T-helper 2 cell treated with Interferon-gamma antibody and Interleukin-4, amounts not matched to agents 5 μg/mL and 100 μg/mL, for 36 hours (primary cell): ENCODE data around the gene MED16.
A peak's percentile ranks its signal among the peaks of the same experiment; 100 is the strongest.

ENCODE experiments used
- DNase-seq: peaks from one replicate; pipeline ENCODE4 v3.0.0; 2021; ENCODE audit warnings: low spot score
- H3K27ac Mint-ChIP-seq: one replicate; pipeline ENCODE4 v1.8.0; 2021; ENCODE audit warnings: mild to moderate bottlenecking, mixed read lengths
- H3K27me3 Mint-ChIP-seq: one replicate; pipeline ENCODE4 v1.8.0; 2021; ENCODE audit warnings: low read depth, mixed read lengths
- H3K36me3 Mint-ChIP-seq: one replicate; pipeline ENCODE4 v1.8.0; 2021; ENCODE audit warnings: low read depth, mixed read lengths
- H3K4me1 Mint-ChIP-seq: one replicate; pipeline ENCODE4 v1.8.0; 2021; ENCODE audit warnings: low read depth, mixed read lengths
- H3K4me3 Mint-ChIP-seq: one replicate; pipeline ENCODE4 v1.8.0; 2022; ENCODE audit warnings: mild to moderate bottlenecking, moderate library complexity, mixed read lengths
- H3K9me3 Mint-ChIP-seq: one replicate; pipeline ENCODE4 v1.8.0; 2021; ENCODE audit warnings: mixed read lengths

MED16 gene

DNA sequence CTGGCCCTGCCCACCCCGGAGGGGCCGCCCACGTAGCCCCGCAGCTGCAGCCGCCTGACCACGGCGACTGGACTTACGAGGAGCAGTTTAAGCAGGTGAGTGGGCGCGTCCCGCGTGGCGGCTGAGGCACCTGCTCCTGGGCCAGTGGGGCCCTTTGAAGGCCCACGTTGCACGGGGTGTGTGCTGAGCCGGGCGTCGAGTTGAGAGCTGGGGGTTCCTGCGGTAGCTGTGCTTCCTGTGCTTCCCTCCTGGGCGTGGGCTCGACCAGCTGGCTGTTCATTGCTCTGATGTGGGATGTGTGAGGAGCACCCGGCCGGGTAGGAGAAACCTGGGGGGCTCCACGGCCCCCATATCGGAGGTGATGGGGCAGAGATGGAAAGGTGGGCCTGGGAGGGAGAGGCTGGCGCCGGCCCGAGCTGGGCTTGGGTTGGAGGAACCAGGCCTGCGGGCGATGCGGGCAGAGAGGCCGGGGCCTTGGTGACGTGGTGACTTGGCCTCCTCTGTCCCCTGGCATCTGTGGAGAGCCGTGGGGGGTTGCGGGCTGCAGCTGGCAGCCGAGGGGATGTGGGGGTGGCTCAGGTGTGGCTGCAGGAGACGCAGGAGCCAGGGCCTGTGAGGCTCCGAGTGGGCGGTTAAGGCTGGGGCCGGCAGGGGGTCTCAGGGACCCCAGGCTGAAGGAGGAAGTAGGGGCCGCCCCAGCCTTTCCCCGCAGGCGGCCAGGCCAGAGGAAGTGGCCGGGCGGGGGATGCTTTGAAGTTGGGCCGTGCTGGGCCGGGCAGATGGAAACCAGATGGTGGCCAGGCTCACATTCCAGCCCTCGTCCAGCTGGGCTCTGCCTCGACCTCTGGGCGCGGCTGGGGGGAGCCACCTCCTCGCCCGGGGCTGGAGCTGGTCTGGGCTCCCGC is 39.9 kb upstream of the MED16 start:
- H3K27ac Mint-ChIP-seq, result no peak overlapping the region
- no peak for DNase-seq
- H3K27me3 Mint-ChIP-seq, result no peaks in the 10 kb centered on the region
- peaks cover 13% of the 10 kb centered on the region for H3K36me3 Mint-ChIP-seq
- peak overlapping the region; percentile 71 for H3K4me3 Mint-ChIP-seq
- no peaks in the 10 kb centered on the region for H3K9me3 Mint-ChIP-seq
- H3K4me1 Mint-ChIP-seq, result peaks cover 8% of the 10 kb centered on the region

DNA sequence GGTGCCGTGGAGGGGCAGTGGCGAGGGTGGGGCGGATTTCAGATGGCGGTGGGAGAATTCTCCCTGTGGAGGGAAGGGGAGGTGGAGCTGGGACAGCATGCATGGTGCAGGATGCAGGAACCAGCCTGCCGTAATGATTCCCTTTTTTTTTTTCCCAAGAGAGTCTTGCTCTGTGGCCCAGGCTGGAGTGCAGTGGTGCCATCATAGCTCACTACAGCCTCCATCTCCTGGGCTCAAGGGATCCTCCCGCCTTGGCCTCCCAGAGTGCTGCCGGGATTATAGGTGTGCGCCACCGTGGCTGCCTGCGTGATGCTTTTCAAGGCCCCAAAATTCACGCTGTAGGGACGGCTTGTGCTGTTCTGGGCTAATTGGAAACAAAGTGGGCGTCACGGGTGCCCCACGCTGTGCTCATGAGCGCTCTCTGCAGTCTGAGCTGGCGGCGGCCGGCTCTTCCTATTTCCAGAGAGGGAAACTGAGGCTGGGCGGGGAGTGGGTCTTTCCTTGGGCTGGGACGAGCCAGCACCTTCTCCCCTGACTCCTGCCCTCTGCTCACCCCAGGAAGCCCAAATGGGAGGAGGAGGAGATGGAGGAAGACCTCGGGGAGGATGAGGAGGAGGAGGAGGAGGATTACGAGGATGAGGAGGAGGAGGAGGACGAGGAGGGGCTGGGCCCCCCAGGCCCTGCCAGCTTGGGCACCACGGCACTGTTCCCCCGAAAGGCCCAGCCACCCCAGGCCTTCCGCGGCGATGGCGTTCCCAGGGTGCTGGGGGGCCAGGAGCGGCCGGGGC is 39.1 kb upstream of the MED16 start:
- Mint-ChIP-seq H3K36me3 (peaks cover 8% of the 10 kb centered on the region), H3K4me3 (no peak overlapping the region), H3K27me3 (no peaks in the 10 kb centered on the region), H3K4me1 (peaks cover 5% of the 10 kb centered on the region), H3K27ac (no peak overlapping the region), H3K9me3 (no peaks in the 10 kb centered on the region)
- no peak for DNase-seq

DNA sequence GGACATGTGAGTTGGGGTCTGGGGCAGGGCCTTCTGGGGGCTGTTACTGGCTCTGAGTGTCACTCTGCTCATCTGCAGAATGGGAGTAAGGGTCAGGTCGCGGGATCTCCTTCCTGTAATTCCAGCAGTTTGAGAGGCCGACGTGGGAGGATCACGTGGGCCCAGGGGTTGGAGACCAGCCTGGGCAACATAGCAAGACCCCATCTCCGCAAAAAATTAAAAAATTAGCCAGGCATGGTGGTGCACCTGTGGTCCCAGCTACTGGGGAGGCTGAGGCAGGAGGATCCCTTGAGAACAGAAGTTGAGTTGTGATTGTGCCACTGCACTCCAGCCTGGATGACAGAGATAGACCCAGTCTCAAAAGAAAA is 36.9 kb upstream of the MED16 start:
- Mint-ChIP-seq H3K27ac (no peak overlapping the region), H3K4me3 (no peak overlapping the region)

DNA sequence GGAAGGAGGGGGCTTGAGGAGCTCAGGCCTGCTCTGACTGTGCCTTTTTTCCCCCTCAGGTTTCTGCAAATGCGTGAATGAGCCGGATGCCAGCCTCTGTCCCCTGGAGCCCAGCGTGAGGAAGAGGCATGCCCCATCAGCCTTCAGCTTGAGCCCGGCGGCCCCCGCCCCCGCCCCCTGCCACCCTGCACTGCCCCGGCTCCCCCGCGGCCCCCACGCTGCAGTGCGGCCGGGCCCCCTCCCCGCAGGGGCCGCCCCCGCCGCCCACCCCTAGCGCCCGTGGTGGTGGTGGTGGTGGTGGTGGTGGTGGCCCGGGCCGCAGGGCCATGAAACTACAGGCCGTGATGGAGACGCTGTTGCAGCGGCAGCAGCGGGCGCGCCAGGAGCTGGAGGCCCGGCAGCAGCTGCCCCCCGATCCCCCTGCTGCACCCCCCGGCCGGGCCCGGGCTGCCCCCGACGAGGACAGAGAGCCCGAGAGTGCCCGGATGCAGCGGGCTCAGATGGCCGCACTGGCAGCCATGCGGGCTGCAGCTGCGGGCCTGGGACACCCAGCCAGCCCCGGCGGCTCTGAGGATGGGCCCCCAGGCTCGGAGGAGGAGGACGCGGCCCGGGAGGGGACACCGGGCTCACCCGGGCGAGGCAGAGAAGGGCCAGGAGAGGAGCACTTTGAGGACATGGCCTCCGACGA is 36.4 kb upstream of the MED16 start:
- H3K4me1 Mint-ChIP-seq, result peaks cover 6% of the 10 kb centered on the region
- no peaks in the 10 kb centered on the region for H3K9me3 Mint-ChIP-seq
- H3K27ac Mint-ChIP-seq, result no peak overlapping the region
- no peak overlapping the region for H3K4me3 Mint-ChIP-seq
- no peak for DNase-seq
- H3K27me3 Mint-ChIP-seq, result no peaks in the 10 kb centered on the region
- peaks cover 5% of the 10 kb centered on the region for H3K36me3 Mint-ChIP-seq

More for the DNA sequence above, 36.9 kb upstream of the MED16 start:
- Mint-ChIP-seq H3K9me3 (no peaks in the 10 kb centered on the region), H3K36me3 (peaks cover 5% of the 10 kb centered on the region), H3K27me3 (no peaks in the 10 kb centered on the region), H3K4me1 (peaks cover 5% of the 10 kb centered on the region)
- no peak for DNase-seq

DNA sequence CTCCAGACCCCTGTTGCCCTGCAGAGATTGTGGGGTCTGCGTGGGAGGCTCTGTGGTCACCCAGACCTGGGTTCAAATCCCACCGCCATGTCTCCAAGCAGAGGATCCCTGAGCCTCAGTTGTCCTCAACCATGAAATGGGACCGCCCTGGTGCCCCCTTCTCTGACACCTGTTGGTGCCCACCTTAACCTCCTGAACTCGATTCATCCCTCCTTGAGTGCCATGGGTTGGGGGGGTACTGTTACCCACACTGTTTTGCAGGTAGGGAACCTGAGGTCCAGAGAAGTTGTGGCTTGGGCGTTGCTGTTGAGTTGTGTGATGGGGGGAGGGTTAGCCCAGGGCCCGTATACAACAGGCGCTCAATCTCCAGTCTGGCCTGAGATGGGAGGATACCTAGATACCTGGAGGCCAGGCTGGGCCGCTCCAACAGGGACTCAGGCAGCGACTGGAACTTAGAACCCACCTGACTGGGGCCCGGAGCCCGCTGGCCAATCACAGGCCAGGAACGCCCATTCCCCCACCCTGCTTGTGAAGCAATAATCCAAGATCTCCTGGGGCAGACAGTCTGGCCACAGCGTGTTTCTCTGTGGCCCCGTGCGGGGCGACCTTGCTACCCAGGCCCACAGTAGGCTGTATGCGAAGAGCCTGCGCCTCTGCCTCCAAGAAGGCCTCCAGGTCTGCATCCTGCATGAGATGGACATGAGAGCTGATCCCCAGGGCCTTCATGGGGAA is 35.6 kb upstream of the MED16 start:
- Mint-ChIP-seq H3K4me3 (peak overlapping the region; percentile 17), H3K4me1 (peaks cover 6% of the 10 kb centered on the region), H3K36me3 (peaks cover 5% of the 10 kb centered on the region), H3K9me3 (no peaks in the 10 kb centered on the region), H3K27ac (no peak overlapping the region), H3K27me3 (no peaks in the 10 kb centered on the region)
- DNase-seq, result no peak

DNA sequence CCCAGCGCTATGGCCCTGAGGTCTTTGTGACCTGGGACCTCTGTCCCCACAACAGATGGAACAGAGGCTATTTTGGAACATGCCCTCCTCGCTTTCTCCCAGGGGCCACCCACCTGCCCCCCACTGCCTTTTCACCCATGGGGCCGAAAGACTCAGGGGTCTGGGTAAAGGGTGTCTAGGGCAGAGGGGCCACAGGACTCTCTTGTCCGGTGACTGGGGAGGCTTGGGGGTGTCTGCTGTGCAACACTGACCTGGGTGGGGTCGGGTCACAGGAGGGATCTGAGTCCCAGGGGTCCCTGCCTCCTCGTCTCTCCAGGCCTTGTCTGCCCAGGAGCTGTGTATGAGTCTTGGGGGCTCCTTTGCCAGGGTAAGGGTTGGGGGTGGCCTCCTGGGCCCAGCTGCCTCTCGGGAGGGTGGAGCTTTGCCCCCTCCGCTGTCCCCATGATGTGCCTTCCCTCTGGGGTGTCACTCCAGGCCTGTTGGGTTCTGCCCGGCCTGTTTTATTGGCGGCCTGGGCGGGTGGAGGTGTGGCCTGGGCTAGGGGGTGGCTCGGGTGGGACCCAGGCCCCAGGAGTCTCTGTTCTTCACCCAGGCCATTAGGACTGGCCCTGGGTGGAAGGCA is 34.9 kb upstream of the MED16 start:
- Mint-ChIP-seq H3K27ac (no peak overlapping the region), H3K36me3 (peaks cover 5% of the 10 kb centered on the region), H3K4me3 (peak overlapping the region; percentile 40), H3K9me3 (no peaks in the 10 kb centered on the region), H3K4me1 (peaks cover 6% of the 10 kb centered on the region), H3K27me3 (no peaks in the 10 kb centered on the region)
- DNase-seq, result no peak

DNA sequence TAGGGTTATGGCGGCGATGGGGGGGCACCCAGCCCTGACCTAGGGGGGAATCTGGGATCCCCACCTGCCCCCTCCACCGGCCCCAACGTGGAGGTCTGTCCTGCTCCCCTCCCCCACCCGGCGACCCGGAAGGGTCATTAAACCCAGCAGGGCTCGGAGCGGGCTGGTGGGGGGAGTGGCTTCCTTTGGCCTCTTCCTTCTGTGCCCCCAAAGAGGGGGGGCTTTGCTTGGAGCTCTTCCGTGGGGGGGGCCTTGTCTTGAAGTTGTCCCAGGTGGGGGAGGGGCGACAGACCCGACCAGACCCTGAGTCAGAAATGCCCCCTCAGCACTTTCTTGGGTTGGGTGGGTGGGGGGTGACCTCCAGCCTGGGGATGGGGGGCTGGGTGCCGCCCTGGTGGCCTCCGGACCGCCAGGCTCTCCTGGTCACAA is 34.4 kb upstream of the MED16 start:
- DNase-seq, result no peak
- H3K27ac Mint-ChIP-seq, result no peak overlapping the region
- no peaks in the 10 kb centered on the region for H3K9me3 Mint-ChIP-seq
- H3K27me3 Mint-ChIP-seq, result no peaks in the 10 kb centered on the region
- peak overlapping the region; percentile 40 for H3K4me3 Mint-ChIP-seq
- H3K36me3 Mint-ChIP-seq, result peaks cover 3% of the 10 kb centered on the region
- H3K4me1 Mint-ChIP-seq, result peaks cover 5% of the 10 kb centered on the region

DNA sequence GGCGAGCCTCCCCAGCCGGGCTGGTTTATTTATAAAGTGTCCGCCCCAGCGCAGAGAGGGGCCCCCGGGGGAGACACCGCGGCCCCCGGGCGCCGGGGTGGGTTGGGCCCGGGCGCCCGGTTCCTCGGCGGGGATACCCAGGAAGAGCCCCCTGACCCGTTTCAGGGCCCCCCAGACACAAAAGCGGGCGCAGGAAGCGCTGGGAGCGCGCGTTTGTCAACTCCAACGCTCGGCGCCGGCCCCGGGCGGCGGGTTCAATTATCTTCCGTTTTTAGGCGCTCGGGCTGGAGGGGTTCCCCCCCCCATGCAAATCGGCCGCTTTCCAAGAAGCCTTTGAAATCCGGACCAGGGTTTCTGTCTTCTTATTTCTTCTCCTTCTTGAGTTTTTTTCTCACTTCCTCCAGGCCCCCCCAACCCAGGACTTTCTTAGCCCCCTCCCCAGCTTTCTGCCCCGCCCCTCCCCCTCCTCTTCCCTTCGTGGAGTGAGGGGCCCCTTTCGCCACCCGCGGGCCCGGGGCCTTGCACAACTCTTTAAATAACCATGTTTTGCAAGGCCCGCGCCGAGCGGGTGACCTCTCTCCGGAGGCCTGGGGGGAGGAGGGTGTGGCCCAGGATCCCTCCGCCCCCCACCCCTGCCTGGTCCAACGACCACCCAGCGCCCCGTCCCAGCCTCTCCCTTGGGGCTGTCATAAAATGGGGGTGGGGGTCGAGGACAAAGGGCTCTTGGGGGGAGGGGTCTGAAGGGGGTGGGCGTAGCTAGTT is 33.8 kb upstream of the MED16 start:
- H3K27ac Mint-ChIP-seq, result peak overlapping the region; percentile 80
- H3K36me3 Mint-ChIP-seq, result peaks cover 3% of the 10 kb centered on the region
- DNase-seq, result peak; percentile 42
- H3K4me1 Mint-ChIP-seq, result peaks cover 4% of the 10 kb centered on the region
- no peaks in the 10 kb centered on the region for H3K27me3 Mint-ChIP-seq
- H3K9me3 Mint-ChIP-seq, result no peaks in the 10 kb centered on the region
- H3K4me3 Mint-ChIP-seq, result peak overlapping the region; percentile 81

DNA sequence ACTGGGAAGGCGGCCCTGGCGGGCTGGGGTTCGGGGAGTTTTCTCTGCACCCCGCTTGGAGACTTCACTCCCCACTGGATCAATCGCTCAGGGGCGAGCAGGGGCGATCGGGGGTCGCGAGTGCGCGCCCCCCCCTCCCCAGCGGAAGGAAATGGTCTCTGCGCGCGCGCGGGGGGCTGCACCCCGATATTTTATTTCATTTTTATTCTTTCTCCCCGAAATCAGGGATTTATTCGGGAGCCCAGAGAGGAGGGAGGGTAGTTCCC is 33.3 kb upstream of the MED16 start:
- Mint-ChIP-seq H3K27ac (no peak overlapping the region), H3K27me3 (no peaks in the 10 kb centered on the region), H3K4me3 (peak overlapping the region; percentile 75), H3K4me1 (peaks cover 8% of the 10 kb centered on the region), H3K36me3 (peaks cover 3% of the 10 kb centered on the region), H3K9me3 (no peaks in the 10 kb centered on the region)
- DNase-seq, result no peak

DNA sequence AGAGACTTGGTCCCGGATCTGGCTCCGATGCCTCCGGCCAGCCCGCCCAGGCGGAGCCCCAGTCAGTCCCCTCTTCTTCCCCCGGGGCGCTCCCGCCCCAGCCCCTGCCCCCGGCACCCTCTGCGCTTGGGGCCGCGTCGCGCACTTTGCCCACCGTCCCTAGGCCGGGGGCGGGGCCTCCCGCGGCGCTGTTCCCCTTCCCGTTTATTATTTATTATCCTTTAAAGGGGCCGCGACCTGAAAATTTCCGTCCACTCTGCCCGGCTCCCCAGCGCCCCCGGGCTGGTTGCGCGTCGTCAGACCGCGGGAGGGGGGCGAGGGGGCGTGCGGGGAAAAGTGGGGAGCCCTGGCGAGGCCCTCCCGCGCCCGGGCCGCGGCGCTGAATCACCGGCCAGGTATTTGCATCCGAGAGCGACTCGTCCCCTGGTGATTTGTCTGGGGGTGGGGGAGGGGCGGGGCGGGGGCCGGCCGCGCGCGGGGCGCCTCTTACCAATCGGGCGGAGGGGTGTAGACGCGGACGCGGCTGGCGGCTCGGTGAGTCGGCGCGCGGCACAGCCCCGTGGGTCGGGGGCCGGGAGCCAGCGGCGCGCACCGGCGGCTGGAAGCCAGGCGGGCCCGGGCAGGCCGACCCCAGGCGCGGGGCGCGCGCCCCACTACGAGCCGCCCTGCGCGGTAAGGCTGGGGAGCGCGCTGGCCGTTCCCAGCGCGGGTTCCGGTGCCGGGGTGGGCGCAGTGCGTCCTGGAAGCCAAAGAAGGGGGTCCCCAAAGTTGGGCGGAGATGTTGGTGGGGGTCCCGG is 32.7 kb upstream of the MED16 start, which contains the start of gene ARID3A:
Gene ARID3A, plus strand, starts transcription at position 510 of the 797 bp plus-strand sequence. CDS start 3,494 bp downstream, outside the sequence.
- Mint-ChIP-seq H3K36me3 (peaks cover 3% of the 10 kb centered on the region), H3K27me3 (no peaks in the 10 kb centered on the region), H3K9me3 (no peaks in the 10 kb centered on the region), H3K27ac (peak within 1 kb of the TSS; percentile 80), H3K4me1 (peaks cover 11% of the 10 kb centered on the region), H3K4me3 (peak within 1 kb of the TSS; percentile 81)
- DNase-seq, result peak; percentile 81

DNA sequence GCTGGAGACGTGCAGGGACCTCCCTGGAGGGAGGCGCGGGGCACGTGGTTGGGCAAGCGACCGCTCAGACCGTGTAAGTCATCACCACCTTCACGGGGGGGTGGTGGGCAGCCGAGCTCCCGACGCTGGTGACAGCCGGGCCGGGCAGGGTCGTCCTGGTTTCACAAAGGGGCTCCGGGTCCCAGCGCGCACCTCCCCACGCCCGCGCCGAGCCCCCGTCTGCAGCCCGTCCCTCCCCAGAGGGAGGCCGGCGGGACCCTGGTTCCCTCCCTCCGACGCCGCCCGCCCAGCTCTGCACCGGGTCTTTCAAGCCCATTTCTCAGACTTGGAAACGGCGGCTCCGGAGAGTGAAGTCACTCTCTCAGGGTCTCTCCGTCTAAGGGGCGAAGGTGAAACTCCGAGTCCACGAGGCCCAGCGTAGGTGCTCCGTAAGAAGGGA is 32.1 kb upstream of the MED16 start:
- no peak for DNase-seq
- peaks cover 3% of the 10 kb centered on the region for H3K36me3 Mint-ChIP-seq
- peaks cover 12% of the 10 kb centered on the region for H3K4me1 Mint-ChIP-seq
- no peaks in the 10 kb centered on the region for H3K27me3 Mint-ChIP-seq
- H3K27ac Mint-ChIP-seq, result peak overlapping the region; percentile 74
- H3K4me3 Mint-ChIP-seq, result peak overlapping the region; percentile 79
- H3K9me3 Mint-ChIP-seq, result no peaks in the 10 kb centered on the region

DNA sequence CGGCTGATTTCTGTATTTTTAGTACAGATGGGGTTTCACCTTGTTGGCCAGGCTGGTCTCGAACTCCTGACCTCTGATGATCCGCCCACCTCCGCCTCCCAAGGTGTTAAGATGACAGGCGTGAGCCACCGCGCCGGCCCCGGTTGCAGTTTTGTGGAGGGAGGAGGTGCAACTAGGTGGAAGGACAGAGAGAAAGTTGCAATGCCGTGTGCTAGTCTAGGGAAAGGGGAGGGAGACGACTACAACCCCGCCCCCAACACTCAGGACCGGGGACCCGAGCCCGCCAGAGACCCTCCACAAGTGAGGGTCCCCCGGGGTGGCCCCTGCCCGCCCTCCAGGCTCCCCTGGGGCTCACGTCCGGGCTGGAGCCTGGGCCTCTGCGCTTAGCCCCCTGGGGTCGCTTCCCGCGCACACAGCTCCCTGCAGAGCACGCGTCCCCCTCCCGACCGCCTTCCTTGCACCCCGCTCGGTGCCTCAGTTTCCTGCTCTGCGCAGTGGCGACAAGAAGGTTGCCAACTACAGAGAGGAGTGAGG is 31.6 kb upstream of the MED16 start:
- Mint-ChIP-seq H3K9me3 (no peaks in the 10 kb centered on the region), H3K27ac (peak overlapping the region; percentile 74), H3K4me1 (peaks cover 12% of the 10 kb centered on the region), H3K27me3 (no peaks in the 10 kb centered on the region), H3K36me3 (no peaks in the 10 kb centered on the region), H3K4me3 (peak overlapping the region; percentile 79)
- peak; percentile 30 for DNase-seq
